IPS-20b (cell line): ENCODE data around the gene ELP5.

ENCODE experiments used
- H3K27ac ChIP-seq: one replicate; pipeline ENCODE4 v1.5.1; 2013; ENCODE audit warnings: low read length
- H3K27me3 ChIP-seq: 2 replicates; pipeline ENCODE4 v1.6.1; 2013; ENCODE audit warnings: mild to moderate bottlenecking, low read length, inconsistent platforms; ENCODE audit not compliant: insufficient read depth
- H3K36me3 ChIP-seq: 2 replicates; pipeline ENCODE4 v1.6.1; 2013; ENCODE audit warnings: low read depth, mild to moderate bottlenecking, inconsistent platforms, low read length, moderate library complexity; ENCODE audit not compliant: insufficient read depth
- H3K4me1 ChIP-seq: 2 replicates; pipeline ENCODE4 v1.6.1; 2013; ENCODE audit warnings: mild to moderate bottlenecking, control low read depth, inconsistent platforms, low read length, moderate library complexity; ENCODE audit not compliant: insufficient read depth
- H3K4me3 ChIP-seq: 2 replicates; pipeline ENCODE4 v1.5.1; 2013; ENCODE audit warnings: mild to moderate bottlenecking, low read length, inconsistent platforms
- H3K9ac ChIP-seq: 2 replicates; pipeline ENCODE4 v1.6.1; 2013; ENCODE audit warnings: low read depth, mild to moderate bottlenecking, inconsistent platforms, low read length, moderate library complexity
- H3K9me3 ChIP-seq: 2 replicates; pipeline ENCODE4 v1.6.1; 2013; ENCODE audit warnings: mild to moderate bottlenecking, low read depth, low read length, inconsistent platforms; ENCODE audit not compliant: insufficient read depth

ELP5 gene

DNA sequence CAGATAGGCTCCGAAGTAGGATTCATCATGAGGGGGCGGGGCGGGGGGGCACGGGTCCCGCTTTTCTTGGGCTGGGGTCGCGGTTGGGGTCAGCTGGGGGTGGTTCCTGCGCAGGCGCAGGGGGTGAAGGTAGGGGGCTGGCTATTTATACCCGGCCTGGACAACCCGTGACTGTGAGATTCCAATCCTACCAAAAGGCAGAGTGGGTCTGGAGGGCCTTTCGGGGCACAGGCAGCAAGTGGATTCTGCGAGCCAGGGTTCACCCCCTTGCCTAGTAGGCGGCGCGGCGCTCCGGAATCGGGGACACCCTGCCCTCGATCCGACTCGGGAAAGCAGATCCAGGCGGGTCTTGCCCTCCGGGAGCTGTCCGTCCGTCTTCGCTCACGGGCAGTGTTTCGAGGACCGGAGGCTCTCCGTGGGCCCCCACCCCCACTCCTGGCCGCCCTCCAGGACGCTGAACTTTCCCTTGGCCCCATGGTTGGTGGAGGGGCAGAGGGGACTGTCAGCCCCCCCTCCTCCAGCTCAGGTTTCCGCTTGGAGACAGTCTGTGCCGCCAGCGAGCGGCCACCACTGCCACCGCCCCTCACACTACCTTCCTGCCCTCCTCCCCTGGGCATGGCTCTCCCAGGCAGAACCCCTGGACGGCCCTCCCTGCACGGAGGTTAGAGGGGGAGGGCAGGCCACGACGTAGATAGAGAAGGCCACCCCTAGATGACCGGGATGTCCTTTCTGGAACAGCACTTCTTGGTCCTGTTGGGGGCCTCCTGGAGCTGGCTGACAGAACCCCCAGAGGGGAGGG, 30.1 kb downstream of the ELP5 start:
- Histone ChIP-seq H3K9me3 (no peaks in the 10 kb centered on the region), H3K36me3 (peaks cover 3% of the 10 kb centered on the region; the same call in 1 of the 2 replicates), H3K27me3 (peaks cover 36% of the 10 kb centered on the region), H3K27ac (no peak overlapping the region), H3K4me1 (peaks cover 7% of the 10 kb centered on the region; the same call in 1 of the 2 replicates), H3K4me3 (peak overlapping the region; percentile 82), H3K9ac (peak overlapping the region; percentile 68; the same call in 1 of the 2 replicates)

DNA sequence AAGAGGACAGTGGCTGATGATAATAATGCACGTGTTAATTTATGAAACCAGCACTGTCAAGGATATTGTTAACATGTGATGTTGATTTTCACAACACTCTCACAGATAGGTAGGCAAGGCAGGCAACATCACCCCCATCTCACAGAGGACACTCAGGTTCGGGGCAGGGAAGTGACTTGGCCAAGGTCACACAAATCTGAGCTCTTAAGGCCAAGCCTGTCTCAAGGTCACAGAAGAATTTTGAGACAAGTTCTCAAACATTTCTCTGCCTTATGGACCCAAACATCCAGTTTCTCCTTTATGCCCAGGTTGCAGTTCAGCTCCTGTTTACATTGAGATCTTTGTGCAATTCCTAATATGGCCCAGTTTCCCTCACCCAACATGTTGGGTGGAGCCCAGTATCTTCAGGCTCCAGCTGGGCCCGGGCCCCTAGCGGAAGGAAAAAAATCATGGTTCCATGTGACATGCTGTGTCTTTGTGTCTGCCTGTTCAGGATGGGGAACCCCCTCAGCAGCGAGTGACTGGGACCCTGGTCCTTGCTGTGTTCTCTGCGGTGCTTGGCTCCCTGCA, 30.8 kb downstream of the ELP5 start:
- Histone ChIP-seq H3K9me3 (no peaks in the 10 kb centered on the region), H3K36me3 (peaks cover 8% of the 10 kb centered on the region; the same call in 1 of the 2 replicates), H3K4me1 (peaks cover 7% of the 10 kb centered on the region; the same call in 1 of the 2 replicates), H3K27ac (no peak overlapping the region), H3K4me3 (peak overlapping the region; percentile 82), H3K9ac (no peak overlapping the region; the same call in 1 of the 2 replicates), H3K27me3 (peaks cover 36% of the 10 kb centered on the region)

DNA sequence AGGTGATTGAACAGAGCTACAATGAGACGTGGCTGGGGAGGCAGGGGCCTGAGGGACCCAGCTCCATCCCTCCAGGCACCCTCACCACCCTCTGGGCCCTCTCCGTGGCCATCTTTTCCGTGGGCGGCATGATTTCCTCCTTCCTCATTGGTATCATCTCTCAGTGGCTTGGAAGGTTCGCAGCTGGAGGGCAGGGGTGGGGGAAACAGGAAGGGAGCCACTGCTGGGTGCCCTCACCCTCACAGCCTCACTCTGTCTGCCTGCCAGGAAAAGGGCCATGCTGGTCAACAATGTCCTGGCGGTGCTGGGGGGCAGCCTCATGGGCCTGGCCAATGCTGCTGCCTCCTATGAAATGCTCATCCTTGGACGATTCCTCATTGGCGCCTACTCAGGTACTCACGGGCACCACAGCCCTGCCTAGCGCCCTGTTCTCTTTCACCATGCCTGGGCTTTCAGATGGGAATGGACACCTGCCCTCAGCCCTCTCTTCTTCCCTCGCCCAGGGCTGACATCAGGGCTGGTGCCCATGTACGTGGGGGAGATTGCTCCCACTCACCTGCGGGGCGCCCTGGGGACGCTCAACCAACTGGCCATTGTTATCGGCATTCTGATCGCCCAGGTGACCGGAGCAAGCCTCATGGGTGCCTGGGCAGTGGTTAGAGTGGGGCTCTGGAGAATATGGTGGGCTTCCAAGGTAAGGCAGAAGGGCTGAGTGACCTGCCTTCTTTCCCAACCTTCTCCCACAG, 31.6 kb downstream of the ELP5 start:
- Histone ChIP-seq H3K9me3 (no peaks in the 10 kb centered on the region), H3K9ac (no peak overlapping the region), H3K4me3 (no peak overlapping the region), H3K36me3 (peaks cover 14% of the 10 kb centered on the region; the same call in 1 of the 2 replicates), H3K27ac (no peak overlapping the region), H3K4me1 (peaks cover 7% of the 10 kb centered on the region; the same call in 1 of the 2 replicates), H3K27me3 (peaks cover 36% of the 10 kb centered on the region)

DNA sequence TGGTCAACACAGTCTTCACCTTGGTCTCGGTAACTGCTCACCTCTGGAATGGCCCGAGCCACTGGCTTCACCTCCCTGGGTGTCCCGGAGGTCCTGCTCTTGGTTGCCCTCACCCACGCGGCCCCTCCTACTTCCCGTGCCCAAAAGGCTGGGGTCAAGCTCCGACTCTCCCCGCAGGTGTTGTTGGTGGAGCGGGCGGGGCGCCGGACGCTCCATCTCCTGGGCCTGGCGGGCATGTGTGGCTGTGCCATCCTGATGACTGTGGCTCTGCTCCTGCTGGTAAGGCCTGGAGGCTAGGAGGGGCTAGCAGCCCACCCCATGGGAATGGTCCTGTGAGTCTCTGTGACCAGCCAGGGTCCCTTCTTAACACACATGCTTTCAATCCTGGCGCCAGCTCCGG, 32.9 kb downstream of the ELP5 start:
- Histone ChIP-seq H3K36me3 (peaks cover 14% of the 10 kb centered on the region; the same call in 1 of the 2 replicates), H3K27me3 (peaks cover 24% of the 10 kb centered on the region), H3K9me3 (no peaks in the 10 kb centered on the region), H3K9ac (no peak overlapping the region), H3K27ac (no peak overlapping the region), H3K4me1 (peaks cover 5% of the 10 kb centered on the region; the same call in 1 of the 2 replicates), H3K4me3 (no peak overlapping the region)

DNA sequence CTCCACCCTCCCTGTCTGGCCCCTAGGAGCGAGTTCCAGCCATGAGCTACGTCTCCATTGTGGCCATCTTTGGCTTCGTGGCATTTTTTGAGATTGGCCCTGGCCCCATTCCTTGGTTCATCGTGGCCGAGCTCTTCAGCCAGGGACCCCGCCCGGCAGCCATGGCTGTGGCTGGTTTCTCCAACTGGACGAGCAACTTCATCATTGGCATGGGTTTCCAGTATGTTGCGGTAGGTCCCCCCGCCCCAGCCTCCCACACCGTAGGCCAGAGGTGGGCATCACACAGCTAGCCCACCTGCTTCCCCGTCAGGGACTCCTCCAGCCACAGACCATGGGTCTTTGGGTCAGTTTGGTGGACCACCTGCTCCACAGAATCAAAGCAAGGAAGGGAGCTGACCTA, 33.7 kb downstream of the ELP5 start:
- no peaks in the 10 kb centered on the region for H3K9me3 ChIP-seq
- H3K27me3 ChIP-seq: peaks cover 19% of the 10 kb centered on the region
- peaks cover 14% of the 10 kb centered on the region; the same call in 1 of the 2 replicates for H3K36me3 ChIP-seq
- H3K9ac ChIP-seq: no peak overlapping the region
- H3K4me3 ChIP-seq: no peak overlapping the region
- H3K27ac ChIP-seq: no peak overlapping the region
- no peaks in the 10 kb centered on the region for H3K4me1 ChIP-seq

DNA sequence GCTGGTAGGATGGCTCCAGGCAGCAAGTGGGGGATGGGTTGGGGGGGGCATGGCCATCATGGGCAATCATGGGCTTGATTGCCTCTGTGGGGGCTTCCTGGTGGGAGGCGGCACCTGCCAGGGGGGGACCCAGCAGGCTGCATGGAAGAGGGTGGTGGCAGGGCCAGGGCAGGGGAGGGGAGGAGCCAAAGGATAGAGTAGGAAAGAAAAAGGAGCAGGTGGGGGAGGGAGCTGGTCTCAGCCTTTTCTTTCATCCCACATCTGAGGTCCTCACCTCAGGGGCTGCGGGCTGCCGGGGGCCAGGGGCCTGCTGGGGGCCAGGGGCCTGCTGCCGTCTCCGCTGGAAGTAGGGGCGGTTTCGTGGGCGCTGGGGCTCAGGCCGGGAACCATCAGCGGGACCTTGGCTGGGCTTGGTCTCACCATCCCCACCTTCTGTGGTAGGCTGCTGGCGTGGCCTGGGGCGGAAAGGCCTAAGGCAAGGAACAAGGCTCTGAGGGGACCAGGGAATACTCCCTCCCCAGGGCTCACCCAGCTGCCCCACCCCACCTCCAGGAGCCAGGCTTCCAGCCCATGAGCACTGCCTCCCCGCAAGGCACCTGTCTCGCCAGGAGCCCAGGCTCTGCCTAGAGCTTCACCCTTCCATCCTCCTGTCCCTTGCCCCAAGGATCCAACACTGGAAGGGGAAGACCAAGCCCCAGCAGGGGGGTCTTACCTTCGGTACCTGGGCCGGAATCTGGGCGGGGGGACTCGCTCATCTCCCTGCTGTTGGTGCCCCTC, 37.4 kb downstream of the ELP5 start:
- Histone ChIP-seq H3K4me3 (no peak overlapping the region), H3K9ac (no peak overlapping the region), H3K4me1 (no peaks in the 10 kb centered on the region), H3K9me3 (no peaks in the 10 kb centered on the region), H3K36me3 (peaks cover 13% of the 10 kb centered on the region; the same call in 1 of the 2 replicates), H3K27ac (no peak overlapping the region), H3K27me3 (peaks cover 12% of the 10 kb centered on the region)

DNA sequence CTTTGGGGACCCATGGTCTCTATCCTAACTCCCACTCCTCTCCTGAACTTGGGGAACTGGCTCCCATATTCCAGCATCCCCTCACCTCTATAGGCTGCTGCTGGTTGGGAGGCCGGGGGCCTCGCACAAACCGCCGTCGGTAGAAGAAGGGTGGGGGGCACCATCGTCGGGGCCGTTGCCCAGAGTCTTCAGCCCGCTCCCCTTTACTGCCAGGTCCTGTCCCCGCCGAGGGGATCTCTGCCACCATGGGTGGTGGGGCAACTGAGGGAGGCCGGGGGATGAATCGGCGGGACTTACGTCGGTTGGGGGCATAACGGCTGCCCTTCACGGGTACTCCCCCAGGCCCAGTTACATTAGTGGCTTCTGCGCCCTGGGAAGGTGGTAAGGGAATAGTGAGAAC, 38.2 kb downstream of the ELP5 start:
- H3K27ac ChIP-seq: no peak overlapping the region
- H3K9me3 ChIP-seq: no peaks in the 10 kb centered on the region
- no peaks in the 10 kb centered on the region for H3K4me1 ChIP-seq
- H3K36me3 ChIP-seq: peaks cover 12% of the 10 kb centered on the region; the same call in 1 of the 2 replicates
- no peak overlapping the region for H3K9ac ChIP-seq
- H3K4me3 ChIP-seq: no peak overlapping the region
- peaks cover 16% of the 10 kb centered on the region for H3K27me3 ChIP-seq

DNA sequence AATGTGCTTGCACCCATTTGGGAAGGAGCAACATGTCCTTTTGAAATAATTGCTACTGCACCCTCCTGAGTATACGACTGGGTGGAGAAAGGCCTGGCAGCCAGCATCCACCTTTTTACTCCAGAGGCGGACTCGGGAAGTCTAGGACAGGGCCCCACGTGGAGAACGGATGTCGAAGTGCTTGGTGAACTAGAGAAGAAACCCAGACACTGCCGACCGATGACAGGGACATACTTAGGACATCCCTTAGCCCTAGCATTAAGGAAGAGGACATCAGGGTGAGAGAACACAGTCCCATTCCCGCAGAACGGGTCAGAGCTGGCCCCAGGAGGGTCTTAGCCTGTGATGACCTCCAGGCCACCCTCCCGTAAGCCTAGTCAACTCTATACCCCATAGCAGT, 38.7 kb downstream of the ELP5 start:
- no peak overlapping the region for H3K9ac ChIP-seq
- H3K36me3 ChIP-seq: peaks cover 12% of the 10 kb centered on the region; the same call in 1 of the 2 replicates
- no peak overlapping the region for H3K4me3 ChIP-seq
- H3K4me1 ChIP-seq: no peaks in the 10 kb centered on the region
- H3K9me3 ChIP-seq: no peaks in the 10 kb centered on the region
- peaks cover 21% of the 10 kb centered on the region for H3K27me3 ChIP-seq
- H3K27ac ChIP-seq: no peak overlapping the region

DNA sequence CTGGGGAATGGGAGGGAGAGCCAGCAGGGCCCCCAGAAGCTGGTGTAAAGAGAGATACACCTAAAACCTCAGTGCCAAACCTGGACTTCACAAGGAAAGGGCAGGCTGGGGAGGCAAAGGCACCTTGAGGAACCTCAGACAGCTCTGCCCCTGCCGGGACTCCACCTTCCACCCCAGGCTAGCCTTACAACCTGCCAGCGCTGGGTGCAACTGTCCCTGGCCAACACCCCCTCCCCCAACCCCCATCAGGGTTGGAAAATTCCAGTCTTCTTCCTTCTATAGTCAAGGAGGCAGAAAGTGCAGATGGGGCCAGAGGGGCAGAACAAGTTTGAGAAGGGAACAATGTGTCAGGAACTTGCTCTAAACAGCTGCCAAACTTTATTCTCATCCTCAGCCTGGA, 40.2 kb downstream of the ELP5 start:
- Histone ChIP-seq H3K27me3 (peaks cover 35% of the 10 kb centered on the region), H3K36me3 (peaks cover 12% of the 10 kb centered on the region; the same call in 1 of the 2 replicates), H3K4me3 (no peak overlapping the region), H3K27ac (no peak overlapping the region), H3K9ac (no peak overlapping the region), H3K4me1 (no peaks in the 10 kb centered on the region; the same call in 1 of the 2 replicates), H3K9me3 (no peaks in the 10 kb centered on the region)

DNA sequence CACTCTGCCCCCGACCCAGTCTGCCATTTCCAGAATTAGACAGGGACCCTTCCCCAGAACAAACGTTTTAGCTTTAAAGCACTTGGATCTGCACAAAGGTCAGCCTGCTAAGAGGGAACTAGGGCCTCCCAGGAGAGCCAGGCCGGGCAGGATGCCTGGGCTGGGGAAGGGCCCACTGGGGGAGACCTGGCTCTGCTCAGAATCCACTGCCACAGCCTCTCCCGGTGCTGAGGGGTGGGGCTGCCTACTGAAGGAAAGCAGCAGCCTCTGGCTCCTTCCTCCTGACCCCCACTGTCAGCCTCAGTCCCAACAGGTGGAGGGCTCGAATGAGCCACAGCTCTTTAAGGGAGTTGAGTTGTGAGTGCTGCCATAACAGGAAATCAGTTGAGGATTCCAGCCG, 40.7 kb downstream of the ELP5 start:
- Histone ChIP-seq H3K4me1 (no peaks in the 10 kb centered on the region; the same call in 1 of the 2 replicates), H3K9ac (no peak overlapping the region), H3K27ac (no peak overlapping the region), H3K9me3 (no peaks in the 10 kb centered on the region), H3K4me3 (no peak overlapping the region), H3K36me3 (peaks cover 7% of the 10 kb centered on the region; the same call in 1 of the 2 replicates), H3K27me3 (peaks cover 35% of the 10 kb centered on the region)

DNA sequence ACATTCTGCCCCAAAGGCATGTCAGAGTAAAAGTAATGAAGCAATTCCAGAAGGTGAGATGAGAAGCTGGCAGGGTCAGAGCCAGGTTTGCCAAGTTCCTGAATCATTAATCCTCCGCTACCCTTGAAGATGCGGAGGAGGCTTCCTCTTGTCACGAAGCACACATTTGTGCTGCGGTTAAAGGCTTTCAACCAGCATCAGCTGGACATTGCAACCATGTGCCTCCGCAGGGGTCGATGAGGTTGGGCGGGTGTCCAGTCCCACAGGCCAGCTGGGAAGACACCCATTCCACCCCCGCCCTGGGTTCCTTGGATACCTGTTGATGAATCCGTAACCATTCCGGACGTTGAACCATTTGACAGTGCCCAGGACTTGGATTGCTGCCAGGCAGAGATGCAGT, 41.1 kb downstream of the ELP5 start:
- no peaks in the 10 kb centered on the region for H3K9me3 ChIP-seq
- no peak overlapping the region for H3K9ac ChIP-seq
- H3K4me3 ChIP-seq: peak overlapping the region; percentile 54; the same call in 1 of the 2 replicates
- peaks cover 35% of the 10 kb centered on the region for H3K27me3 ChIP-seq
- no peak overlapping the region for H3K27ac ChIP-seq
- peaks cover 4% of the 10 kb centered on the region; the same call in 1 of the 2 replicates for H3K36me3 ChIP-seq
- no peaks in the 10 kb centered on the region; the same call in 1 of the 2 replicates for H3K4me1 ChIP-seq
